Spleen (tissue), 7 donors: Measurements from ENCODE around the gene INKA1.
"Not testable (repeated sequence)": the region's sequence is repeated elsewhere in the genome, so short reads cannot be mapped to it uniquely, and the experiment has no call there.

ENCODE experiments used
- CTCF ChIP-seq, 11 experiments: fragments of 200-600 bp in 7 of 11; fragments of 450-650 bp in 4 of 11; sonication (generic) in 4 of 11; IDR thresholded peaks in 8 of 11; conservative IDR thresholded peaks in 3 of 11; 1 replicate in 7 of 11; 2 replicates in 4 of 11; pipeline versions ENCODE4 v1.4.0 to v1.8.0; 2016 to 2021; ENCODE audit warnings: antibody characterized with exemption in 11 of 11, inconsistent platforms in 4 of 11, mild to moderate bottlenecking in 1 of 11
- POLR2A ChIP-seq, 3 donors: fragments of 450-650 bp; IDR thresholded peaks; one replicate each; pipeline ENCODE4 v1.5.1; 2017; ENCODE audit warnings: antibody characterized with exemption in 3 of 3, mild to moderate bottlenecking in 1 of 3
- POLR2AphosphoS5 ChIP-seq, 3 donors: sonication (generic); formaldehyde crosslinking; IDR thresholded peaks; one replicate each; pipeline ENCODE4 v1.5.1; 2017; ENCODE audit warnings: antibody characterized with exemption in 3 of 3
- donor health status: DM: no; HTN: no; CAD: no; lungs with moderate emphysema.
- donor health status: DM: no; HTN: no; CAD: no.
- donor health status: DM: no; HTN: no; CAD: no.

GRCh38 chr3:49780975-49781365, 22.1 kb upstream of the INKA1 start:
- TF ChIP-seq CTCF (IDR thresholded peaks at IDR 0.05 in 8 of 11, conservative IDR thresholded peaks at IDR 0.05 in 3 of 11); POLR2A (IDR thresholded peaks at IDR 0.05); POLR2AphosphoS5 (IDR thresholded peaks at IDR 0.05): not testable (repeated sequence)
